Measurements from ENCODE around the gene SENP5. TPM values are rescaled to one million over a fixed set of nuclear protein-coding genes. Genes with fewer than 3 reads are reported as not detected.
"Not testable (repeated sequence)": the region's sequence is repeated elsewhere in the genome, so short reads cannot be mapped to it uniquely, and the experiment has no call there.

The SENP5 gene
- total RNA-seq, result 18.0 TPM
- long read RNA-seq, full-length matches to known transcripts, result 12 of 20 reads
- long read RNA-seq, partial matches to known transcripts, result 1 of 20 reads
- long read RNA-seq, other reads (novel, unspliced or antisense), result 7 of 20 reads

- DNase-seq (peak; percentile 95), ATAC-seq (ENCODE audit: poor library complexity) (peak; percentile 100)
- intact Hi-C loops (cut with DNase I), result loop anchor here (10.0 kb wide), 1 partner anchor 77 kb away; the partner anchor contains the start of gene NCBP2
Measured at GRCh38 chr3:196867507-196868296, at the start of gene SENP5. Gene SENP5 (plus strand): TSS chr3:196867920. CDS start chr3:196885182, 17,262 bp downstream.

DNA sequence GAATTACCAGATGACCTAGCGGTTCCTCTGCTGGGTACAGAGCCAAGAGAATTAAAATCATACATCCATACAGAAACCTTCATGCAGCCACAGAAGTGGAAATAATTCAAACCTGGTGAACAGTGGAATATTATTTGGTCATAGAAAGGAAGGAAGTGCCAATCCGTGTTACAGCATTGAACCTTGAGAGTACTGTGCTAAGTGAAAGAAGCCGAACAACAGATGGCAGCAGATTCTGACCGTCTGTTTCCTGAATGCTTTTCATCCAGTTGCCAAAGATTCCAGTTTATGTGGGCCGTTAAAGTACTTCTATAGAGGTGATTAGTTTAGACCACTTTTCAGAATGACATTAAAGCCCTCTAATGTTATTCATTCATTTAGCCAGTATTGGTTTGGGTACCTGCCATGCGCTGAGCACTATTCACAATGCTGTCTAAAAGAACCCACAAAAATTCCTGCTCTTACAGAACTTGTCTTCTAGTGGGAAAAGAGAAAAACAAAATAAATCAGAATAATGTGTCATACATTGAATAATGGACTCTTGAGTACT is 45.8 kb upstream of the SENP5 start:
- DNase-seq, result no peak
- ATAC-seq (ENCODE audit: poor library complexity), result no peak
- intact Hi-C loops (cut with DNase I), result no loop called here

GRCh38 chr3:196829651-196830050 is 38.1 kb upstream of the SENP5 start:
- DNase-seq; intact Hi-C loops (cut with DNase I); ATAC-seq (ENCODE audit: poor library complexity): not testable (repeated sequence)

DNA sequence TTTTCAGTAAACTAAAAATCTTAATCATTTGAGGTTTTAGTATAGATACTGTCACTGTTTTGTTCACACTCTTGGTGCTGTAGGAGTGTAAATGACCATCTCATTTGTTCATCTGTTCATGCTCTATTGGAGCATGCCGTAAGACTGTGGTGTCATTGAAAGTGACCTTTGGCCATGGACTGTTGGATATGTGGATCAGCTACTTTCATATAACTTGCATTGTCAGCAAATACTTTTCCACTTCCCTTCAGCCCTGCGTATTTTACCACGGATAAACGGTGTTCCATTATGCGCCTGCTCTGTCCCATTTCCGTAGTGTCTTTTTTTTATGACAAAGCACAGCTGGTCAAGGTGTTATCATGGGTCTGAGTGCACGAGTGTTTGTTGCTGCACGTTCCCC is 32.6 kb upstream of the SENP5 start:
- intact Hi-C loops (cut with DNase I), result no loop called here
- ATAC-seq (ENCODE audit: poor library complexity) (no peak), DNase-seq (no peak)

GRCh38 chr3:196836626-196837025 is 31.1 kb upstream of the SENP5 start:
- DNase-seq; ATAC-seq (ENCODE audit: poor library complexity); intact Hi-C loops (cut with DNase I): not testable (repeated sequence)

DNA sequence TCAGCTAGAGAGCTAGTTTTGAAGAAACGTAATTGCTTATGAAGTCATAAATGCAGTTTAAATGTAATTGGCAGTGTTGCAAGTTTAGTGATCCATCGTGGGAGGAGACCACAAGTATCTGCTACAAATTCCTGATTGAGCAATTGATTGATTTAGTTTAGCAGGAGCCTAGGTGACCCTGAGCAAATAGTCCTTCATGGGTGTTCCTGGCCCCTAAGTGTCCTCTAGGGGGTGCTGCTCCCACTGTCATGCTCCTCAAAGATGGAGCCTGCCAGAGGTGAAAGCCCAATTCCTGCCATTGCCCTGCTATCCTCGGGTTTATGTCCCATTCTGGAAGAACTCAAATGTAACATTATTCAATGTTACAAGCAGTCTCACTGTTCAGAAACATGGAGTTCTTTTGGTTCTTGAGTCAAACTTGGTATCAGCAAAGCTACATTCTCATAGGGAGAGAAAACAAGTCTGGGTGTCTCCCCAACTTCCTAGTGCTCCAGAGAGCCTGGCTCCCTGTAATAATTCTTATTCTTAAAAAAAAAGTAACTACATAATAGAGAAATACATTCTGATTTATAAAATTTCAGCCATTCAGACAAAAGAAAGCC is 29.8 kb upstream of the SENP5 start:
- intact Hi-C loops (cut with DNase I), result no loop called here
- ATAC-seq (ENCODE audit: poor library complexity), result no peak
- peak; percentile 62 for DNase-seq

- ATAC-seq (ENCODE audit: poor library complexity); DNase-seq; intact Hi-C loops (cut with DNase I): not testable (repeated sequence)
Measured at GRCh38 chr3:196839351-196839750, 28.4 kb upstream of the SENP5 start.

GRCh38 chr3:196842567-196843434 is 24.9 kb upstream of the SENP5 start:
- DNase-seq (no peak), ATAC-seq (ENCODE audit: poor library complexity) (no peak)
- intact Hi-C loops (cut with DNase I), result no loop called here

DNA sequence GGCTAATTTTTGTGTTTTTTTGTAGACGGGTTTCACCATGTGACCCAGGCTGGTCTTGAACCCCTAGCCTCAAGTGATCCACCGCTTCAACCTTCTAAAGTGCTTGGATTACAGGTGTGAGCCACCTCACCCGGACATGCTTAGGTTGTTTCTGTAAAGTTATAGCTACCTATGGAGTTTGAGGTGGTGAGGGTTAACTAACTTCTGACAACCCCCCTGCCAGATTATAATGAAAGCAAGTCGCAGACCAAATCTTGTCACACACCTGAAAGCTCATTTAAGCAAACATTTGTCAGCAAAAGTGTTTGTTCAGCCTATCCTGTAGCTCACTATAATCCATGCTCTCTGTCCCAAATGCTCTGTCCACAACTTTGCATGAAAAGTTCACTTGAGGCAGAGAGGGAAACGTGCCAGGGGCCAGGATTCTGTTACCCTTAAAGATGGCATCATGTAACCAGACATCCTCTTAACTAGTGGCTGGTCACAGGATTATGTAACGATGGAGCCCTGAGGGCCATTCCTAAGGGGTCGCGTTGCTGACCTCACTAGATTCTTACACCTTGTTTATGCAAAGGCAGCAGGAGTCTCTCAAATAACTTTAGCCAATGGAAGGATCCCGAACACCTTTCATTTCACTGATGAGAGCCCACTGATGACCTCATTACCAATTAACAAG is 24.1 kb upstream of the SENP5 start:
- DNase-seq, result no peak
- intact Hi-C loops (cut with DNase I), result no loop called here
- ATAC-seq (ENCODE audit: poor library complexity), result no peak

- DNase-seq; intact Hi-C loops (cut with DNase I); ATAC-seq (ENCODE audit: poor library complexity): not testable (repeated sequence)
Measured at GRCh38 chr3:196844235-196845219, 23.2 kb upstream of the SENP5 start.

DNA sequence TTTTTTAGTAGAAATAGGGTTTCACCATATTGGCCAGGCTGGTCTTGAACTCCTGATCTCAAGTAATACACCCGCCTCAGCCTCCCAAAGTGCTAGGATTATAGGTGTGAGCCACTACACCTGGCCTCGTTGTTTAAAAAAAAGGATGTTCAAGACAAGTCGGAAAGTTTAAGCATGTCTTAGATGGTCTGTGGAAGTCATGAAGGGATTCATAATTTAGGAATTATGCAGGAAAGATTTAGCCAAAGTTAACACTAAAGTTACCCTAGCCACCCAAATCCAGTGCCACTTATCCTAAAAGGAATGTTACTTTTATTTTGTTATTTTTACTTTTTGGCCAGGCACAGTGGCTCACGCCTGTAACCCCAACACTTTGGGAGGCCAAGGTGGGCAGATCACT is 19.3 kb upstream of the SENP5 start:
- intact Hi-C loops (cut with DNase I); ATAC-seq (ENCODE audit: poor library complexity); DNase-seq: not testable (repeated sequence)

DNA sequence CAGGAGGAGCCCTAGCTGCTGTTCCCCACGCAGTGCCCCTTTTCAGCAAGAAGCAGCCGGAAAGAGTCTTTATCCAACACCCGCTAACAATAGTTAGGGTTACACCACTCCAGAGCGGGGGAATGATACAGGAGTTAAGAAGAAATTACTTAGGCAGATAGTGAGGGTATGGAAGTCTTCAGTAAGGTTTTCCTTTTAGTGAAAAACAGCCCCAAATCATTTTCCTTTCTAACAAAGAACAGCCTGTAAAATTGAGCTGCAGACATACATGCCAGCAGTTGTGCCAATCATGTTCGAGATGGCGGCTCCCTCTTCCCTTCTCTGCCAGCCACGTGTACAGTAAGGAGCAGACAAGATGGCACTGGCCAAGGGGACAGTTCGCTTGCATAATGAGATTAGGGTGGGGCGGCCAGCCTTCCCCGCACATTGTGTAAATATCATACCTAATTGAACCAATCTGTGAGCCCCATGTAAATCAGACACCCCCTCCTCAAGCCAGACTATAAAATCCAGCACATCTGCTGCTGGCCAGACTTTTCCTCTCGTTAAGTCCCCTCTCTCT is 18.5 kb upstream of the SENP5 start:
- ATAC-seq (ENCODE audit: poor library complexity) (no peak), DNase-seq (no peak)
- intact Hi-C loops (cut with DNase I), result no loop called here

DNA sequence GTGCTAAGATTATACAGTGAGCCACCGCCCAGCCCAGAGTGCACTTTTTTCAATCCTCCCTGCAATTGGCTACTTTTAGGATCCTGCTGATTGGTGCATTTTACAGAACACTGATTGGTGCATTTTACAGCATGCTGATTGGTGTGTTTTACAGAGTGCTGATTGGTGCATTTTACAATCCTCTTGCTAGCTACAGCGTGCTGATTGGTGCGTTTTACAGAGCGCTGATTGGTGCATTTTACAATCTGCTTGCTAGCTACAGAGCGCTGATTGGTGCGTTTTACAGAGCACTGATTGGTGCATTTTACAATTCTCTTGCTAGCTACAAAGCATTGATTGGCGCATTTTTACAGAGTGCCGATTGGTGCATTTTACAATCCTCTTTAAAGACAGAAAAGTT is 4.7 kb upstream of the SENP5 start:
- not testable (repeated sequence) for DNase-seq; ATAC-seq (ENCODE audit: poor library complexity)
- intact Hi-C loops (cut with DNase I), result loop anchor here (10.0 kb wide), 1 partner anchor 82 kb away; the partner anchor contains the start of gene NCBP2

DNA sequence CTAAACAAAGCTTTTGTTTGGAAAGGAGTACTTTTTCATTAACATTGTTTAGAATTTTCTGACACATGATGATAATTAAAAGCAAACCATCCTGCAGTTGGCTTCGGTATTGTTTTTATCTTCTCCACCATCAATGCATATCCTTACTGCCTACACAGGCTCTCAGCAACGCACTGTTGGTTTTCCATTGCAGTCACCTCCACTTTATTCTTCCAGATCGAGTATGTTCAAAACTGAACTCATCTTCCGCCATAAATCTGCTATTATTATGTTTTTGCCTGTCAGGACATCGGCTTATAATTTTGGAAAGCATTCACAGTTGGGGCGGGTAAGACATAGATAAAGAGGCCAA is 589 bp upstream of the SENP5 start:
- DNase-seq (no peak), ATAC-seq (ENCODE audit: poor library complexity) (no peak)
- intact Hi-C loops (cut with DNase I), result loop anchor here (10.0 kb wide), 1 partner anchor 78 kb away; the partner anchor contains the start of gene NCBP2

DNA sequence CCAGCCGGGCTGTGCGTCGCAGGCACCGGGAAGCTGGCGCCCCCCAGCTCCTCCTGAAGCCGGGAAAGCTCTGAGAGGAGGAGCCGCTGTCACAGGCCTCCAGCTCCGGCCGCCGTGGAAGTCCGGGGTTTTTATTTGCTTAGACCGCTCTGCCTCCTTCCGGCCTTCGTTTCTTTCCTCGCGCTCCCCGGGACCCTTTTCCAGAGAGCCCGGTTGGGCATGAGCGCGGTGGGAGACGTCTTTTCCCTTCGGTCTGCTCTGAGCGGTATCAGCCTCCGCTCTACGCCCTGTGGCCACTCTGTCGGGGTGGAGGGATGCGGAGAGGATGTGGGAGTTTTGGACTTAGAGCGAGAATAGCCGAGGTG is 559 bp downstream of the SENP5 start:
- intact Hi-C loops (cut with DNase I), result loop anchor here (10.0 kb wide), 1 partner anchor 77 kb away; the partner anchor contains the start of gene NCBP2
- ATAC-seq (ENCODE audit: poor library complexity) (peak; percentile 14), DNase-seq (peak; percentile 44)

DNA sequence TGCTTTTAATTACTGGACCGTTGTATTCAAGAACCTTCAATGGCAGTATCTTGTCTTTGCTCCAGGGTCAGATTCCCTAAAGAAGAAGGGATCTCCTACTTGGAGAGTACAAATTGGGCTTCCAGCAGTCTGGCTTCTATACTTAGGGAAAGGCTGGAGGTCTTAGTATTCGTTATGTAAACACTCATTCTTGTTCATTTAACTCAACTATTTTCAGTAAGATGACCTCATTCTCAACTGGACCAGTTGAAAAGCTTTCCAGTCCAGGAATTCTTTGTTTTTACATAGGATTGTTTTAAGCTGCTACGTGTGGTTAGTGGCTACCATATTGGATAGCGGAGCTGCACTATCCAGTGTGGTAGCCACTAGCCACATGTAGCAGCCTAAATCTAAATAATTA is 4.6 kb downstream of the SENP5 start:
- intact Hi-C loops (cut with DNase I), result no loop called here
- ATAC-seq (ENCODE audit: poor library complexity), result no peak
- DNase-seq, result no peak

Measured in Right ventricle myocardium superior (tissue), 1 donor.